GM10266 (cell line): ENCODE measurements around the gene PDC.

Source experiments
- DNase-seq: peaks from one replicate; pipeline ENCODE4 v3.0.0; 2012; ENCODE audit errors: extremely low spot score
- TF ChIP-seq, protein P1 (sequence below): IDR thresholded peaks from 2 replicates; pipeline ENCODE4 v1.5.1; 2012; ENCODE audit warnings: mild to moderate bottlenecking, low read depth; ENCODE audit not compliant: control insufficient read depth, insufficient read depth; ENCODE audit errors: missing control alignments

The PDC gene

DNA sequence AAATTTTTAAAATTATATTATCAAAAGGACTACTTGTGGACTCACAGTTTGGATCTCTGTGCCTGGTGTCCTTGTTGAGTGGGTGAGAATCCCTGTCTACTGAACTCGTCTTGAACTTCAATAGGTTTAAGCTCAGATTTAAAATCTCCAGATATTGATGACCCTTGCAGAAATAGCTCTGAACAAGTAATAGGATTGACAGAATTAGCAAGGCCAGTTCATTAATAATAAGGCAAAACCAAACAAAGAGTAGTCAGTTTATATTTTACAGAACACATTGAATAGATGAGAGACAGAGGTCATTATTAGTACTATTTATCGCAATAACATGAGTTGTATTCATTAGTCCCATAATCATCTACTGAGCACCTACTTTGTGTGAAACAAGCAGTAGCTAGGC lies at the start of gene PDC:
PDC (minus strand) TSS at position 101 of the 400 bp plus-strand sequence. CDS start 11,655 bp downstream, outside the sequence.
- no peak for DNase-seq
- TF ChIP-seq, protein P1, sequence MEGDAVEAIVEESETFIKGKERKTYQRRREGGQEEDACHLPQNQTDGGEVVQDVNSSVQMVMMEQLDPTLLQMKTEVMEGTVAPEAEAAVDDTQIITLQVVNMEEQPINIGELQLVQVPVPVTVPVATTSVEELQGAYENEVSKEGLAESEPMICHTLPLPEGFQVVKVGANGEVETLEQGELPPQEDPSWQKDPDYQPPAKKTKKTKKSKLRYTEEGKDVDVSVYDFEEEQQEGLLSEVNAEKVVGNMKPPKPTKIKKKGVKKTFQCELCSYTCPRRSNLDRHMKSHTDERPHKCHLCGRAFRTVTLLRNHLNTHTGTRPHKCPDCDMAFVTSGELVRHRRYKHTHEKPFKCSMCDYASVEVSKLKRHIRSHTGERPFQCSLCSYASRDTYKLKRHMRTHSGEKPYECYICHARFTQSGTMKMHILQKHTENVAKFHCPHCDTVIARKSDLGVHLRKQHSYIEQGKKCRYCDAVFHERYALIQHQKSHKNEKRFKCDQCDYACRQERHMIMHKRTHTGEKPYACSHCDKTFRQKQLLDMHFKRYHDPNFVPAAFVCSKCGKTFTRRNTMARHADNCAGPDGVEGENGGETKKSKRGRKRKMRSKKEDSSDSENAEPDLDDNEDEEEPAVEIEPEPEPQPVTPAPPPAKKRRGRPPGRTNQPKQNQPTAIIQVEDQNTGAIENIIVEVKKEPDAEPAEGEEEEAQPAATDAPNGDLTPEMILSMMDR = no peak

DNA sequence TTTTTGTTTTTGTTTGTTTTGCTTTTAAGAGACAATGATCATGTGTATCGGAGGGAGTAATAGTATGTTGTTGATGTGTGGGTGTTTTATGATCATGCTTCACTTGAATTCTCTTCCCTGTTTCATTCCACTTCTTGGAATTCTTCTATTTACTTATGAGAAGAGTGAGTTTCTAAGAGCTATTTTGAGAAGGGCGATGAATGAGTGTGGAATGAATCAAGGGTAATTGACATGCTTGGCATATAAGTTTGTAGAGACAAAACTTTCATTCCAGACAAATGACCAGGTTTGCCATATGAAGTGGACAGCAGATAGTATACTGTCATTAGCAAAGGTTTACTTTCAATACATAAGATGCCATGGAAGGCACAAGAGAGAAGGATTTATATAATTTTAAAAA lies 42.3 kb upstream of the PDC start:
- DNase-seq = no peak
- TF ChIP-seq, protein P1 = no peak

DNA sequence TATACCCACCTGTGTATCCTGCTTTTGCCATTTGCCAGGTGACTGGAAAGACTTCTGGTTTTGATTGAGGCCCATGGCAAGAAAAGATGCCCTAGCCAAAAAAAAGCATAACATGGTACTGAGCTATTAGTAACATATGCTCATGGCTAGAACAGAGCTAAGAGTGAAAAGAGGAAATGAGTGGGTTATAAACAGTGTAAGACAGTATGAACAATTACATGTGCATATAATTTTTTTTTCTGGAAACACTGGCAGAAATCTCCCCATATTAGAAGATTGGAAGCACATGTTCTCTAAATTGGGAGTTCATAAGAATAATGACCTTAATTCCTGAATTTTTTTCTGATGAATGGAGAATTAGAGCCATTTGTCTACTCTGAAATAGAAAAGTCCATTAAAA lies 41.2 kb upstream of the PDC start:
- TF ChIP-seq, protein P1 = no peak
- no peak for DNase-seq

DNA sequence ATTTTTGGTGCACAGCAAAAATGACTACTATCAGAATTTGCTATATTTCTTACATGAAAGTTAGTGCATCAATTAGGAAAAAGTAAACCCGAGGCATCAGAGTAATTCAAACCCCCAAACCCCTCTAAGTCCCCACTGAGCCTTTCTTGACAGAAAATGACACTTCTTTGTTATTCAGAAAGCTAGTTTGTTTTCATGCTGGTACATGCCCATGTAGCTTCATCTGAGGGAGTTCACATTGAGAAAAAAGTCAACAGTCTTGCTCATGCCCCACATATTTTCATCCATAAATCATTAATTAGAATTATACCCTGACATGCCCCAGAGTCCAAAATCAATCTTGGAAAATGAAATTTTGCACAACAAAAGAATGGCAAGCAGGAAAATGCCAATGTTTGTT lies 39.9 kb upstream of the PDC start:
- DNase-seq = no peak
- TF ChIP-seq, protein P1 = no peak

DNA sequence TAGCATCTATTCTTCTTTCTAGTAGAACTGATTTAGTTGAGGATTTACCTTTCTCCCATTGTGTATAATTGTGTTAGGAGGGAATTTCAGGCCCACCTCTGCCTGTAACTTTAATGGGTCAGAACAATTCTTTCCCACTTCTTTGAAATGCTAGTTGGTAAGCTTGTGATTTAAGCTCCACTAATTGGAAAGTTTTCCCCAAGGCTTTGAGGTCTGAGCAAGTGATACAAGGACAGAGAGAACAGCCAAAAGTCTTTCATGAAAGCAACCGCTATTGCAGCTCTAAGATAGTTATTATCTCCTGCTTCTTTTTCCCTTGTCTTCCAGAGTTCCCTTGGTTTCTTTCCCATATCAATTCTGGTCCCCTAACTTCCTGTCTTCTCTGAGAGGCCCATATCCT lies 38.7 kb upstream of the PDC start:
- TF ChIP-seq, protein P1 = no peak

DNA sequence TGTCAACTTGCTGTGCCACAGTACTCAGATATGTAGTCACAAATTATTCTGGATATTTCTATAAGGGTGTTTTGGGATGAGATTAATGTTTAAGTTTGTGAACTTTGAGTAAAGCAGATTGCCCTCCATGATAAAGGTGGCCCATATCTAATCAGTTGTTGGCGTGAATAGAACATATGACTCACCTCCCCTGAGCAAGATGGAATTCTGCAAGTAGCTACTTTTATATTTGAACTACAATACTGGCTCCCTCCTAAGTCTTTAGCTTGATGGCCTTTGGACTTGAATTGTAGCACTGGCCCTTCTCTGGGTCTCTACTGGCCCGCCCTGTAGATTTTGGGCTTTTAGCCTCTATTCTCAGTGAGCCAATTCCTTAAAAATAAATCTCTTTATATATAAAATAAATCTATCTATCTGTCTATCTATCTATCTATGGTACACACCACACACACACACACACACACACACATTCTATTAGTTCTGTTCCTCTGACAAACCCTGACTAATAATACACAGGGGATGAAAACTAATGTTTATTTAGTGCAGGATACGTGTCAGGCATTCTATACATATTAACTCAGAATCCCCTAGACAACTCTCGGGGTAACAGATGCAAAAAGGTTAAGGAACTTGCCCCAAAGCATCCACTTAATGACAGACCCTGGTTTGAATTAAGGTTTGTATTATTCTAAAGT lies 37.9 kb upstream of the PDC start:
- TF ChIP-seq, protein P1 = no peak
- no peak for DNase-seq

More for the DNA sequence above, 38.7 kb upstream of the PDC start:
- DNase-seq = no peak

DNA sequence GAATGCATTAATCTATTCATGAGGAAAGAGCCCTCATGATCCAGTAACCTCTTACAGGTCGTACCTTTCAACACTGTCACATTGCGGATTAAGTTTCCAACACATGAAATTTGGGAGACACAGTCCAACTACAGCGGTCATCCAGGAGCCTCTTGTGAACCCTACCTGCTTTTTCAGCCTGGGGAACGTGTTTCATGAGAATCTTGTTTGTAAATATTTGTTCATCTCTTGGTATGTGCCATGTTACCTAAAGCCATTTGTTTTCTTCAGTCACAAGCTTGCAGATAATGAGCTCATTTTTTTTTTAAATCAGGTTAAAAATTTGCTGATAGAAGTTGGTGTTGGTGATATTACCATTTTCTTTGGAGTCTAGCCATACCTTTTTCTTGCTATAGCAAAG lies 37.2 kb upstream of the PDC start:
- DNase-seq = no peak
- TF ChIP-seq, protein P1 = no peak
